Upper lobe of left lung (tissue), 4 donors: ENCODE results near the gene MRAP.

Experiments used
- CTCF ChIP-seq, 6 experiments: fragments of 450-650 bp in 4 of 6; fragments of 200-600 bp in 2 of 6; sonication (generic) in 2 of 6; IDR thresholded peaks; one replicate each; pipeline ENCODE4 v1.5.1; 2016 to 2019; ENCODE audit warnings: antibody characterized with exemption in 6 of 6
- POLR2AphosphoS5 ChIP-seq, 2 donors: sonication (generic); formaldehyde crosslinking; IDR thresholded peaks; one replicate each; pipeline ENCODE4 v1.5.1; 2017; ENCODE audit warnings: antibody characterized with exemption in 2 of 2

- no peak for TF ChIP-seq POLR2AphosphoS5 (IDR thresholded peaks at IDR 0.05)
- TF ChIP-seq CTCF (IDR thresholded peaks at IDR 0.05), result no peak
Measured at GRCh38 chr21:32306021-32306780, 7.5 kb downstream of the MRAP start.
